SW 1271 (cell line): Measurements from ENCODE around the gene GNG7.
"Not testable (repeated sequence)": the region's sequence is repeated elsewhere in the genome, so short reads cannot be mapped to it uniquely, and the experiment has no call there.

ENCODE experiments used
- DNase-seq, 2 experiments: peaks; one replicate each; lab custom pipeline; 2025; lab: John Stamatoyannopoulos, UW

The GNG7 gene

GRCh38 chr19:2675892-2676291 lies 26.6 kb downstream of the GNG7 start:
- no peak for DNase-seq

GRCh38 chr19:2670217-2670616 lies 32.3 kb downstream of the GNG7 start:
- DNase-seq = no peak

DNA sequence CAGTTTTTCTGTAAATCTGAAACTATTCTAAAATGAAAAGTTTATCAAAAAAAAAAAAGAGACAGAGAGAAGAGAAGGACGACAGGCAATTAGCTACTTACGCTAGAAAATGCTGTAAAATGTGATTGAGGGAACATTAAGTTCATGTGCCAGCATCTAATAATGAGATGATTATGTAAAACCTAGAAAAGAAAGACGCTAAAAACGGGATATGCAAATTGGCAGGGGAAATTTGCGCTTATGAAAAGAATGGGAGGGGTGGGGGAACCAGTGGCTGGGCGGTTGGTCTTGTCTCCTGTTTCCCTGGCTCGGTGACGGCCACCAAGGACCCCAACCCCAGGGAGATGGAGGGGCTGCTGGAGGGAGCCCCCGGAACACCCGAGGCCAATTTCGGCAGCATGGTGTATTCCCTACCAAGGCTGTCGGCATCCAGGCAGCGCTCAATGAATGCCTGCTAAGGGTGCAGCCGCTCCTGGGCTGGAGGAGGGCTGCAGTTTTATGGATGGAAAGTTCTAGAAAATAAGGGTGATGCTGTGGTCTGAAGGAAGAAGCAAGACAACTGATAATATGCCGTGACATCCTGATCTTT lies 34.2 kb downstream of the GNG7 start:
- DNase-seq = no peak

DNA sequence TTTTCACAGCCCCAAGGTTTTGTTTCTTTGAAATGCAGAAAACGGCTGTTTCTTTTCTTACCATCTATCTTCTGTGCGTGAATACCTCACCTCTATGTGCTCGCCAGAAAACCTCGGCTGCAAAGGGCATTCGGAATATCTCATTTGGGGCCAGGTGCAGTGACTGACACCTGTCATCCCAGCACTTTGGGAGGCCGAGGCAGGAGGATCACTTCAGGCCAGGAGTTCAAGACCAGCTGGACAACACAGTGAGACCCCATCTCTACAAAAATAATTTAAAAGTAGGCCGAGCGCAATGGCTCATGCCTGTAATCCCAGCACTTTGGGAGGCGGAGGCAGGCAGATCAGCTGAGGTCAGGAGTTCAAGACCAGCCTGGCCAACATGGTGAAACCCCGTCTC lies 35.1 kb downstream of the GNG7 start:
- not testable (repeated sequence) for DNase-seq

DNA sequence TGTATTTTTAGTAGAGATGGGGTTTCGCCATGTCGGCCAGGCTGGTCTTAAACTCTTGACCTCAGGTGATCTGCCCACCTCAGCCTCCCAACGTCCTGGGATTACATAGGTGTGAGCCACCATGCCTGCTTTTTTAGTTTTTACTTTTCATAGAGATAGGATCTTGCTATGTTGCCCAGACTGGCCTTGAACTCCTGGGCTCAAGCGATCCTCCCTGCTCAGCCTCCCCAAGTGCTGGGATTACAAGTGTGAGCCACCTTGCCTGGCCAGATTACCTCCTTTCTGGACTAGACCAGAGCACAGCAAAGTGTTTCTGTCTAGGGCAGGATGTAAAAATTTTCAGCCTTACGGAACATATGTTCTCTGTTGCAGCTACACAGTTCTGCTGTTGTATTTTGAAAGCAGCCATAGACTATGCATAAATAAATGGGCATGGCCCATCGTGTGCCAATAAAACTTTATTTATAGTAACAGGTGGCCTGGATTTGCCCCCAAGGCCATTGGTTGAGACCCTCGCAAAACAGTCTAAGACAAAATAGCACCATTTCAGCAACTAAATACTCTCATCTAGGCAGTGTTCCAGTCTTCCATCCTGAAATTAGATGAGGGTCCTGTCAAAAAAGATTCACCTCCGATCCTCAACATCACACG lies 36.0 kb downstream of the GNG7 start:
- no peak for DNase-seq

DNA sequence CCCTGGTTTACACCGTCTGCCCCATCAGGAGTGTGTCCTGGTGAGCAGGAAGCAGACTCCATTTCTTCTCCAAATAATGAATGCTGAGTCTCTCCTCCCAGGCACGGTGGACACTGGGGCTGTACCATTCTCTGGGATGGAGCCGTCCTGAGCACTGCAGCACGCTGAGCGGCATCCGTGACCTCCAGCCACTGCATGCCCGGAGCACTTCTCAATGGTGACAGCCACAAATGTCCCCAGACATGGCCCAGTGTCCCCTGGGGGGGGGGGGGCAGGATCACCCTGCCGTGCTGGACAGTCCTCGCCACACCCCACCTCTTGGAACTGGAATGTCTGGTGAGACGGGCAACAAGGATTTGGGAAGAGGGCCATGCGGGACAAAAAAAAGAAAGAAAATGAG lies 37.4 kb downstream of the GNG7 start:
- DNase-seq = no peak

DNA sequence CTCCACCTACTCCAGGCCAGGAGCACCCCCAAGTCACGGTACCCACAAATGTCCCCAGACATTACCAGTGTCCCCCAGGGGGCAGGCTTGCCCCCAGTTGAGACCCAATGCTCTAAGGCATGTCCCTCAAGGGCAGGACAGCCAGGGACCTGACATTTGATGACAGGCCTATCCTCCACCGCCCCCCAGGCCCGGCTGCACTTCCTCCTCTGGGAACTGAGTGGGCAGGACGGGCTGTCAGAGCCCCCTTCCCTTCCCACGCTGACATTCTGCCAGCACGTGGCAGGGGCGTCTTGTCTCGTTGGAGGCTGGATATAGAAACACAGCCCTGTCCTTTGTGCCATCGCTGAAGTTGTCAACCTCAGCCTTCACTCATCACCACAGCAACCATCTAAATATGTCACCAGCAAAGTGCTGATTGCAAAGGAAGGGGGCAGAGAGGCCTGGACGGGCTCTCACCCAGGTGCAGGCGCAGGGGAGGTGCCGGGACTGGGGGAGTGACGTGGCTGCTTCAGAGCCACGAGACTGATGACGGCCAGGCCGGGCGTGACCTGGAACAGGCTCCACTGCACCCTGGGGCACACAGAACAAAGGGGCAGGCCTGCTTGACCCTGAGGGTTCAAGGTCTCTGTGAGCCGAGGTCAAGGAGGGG lies 38.4 kb downstream of the GNG7 start:
- DNase-seq = no peak

- no peak for DNase-seq
Measured at GRCh38 chr19:2661615-2662014, 40.9 kb downstream of the GNG7 start.

- no peak for DNase-seq
Measured at GRCh38 chr19:2659856-2660432, 42.5 kb downstream of the GNG7 start.

DNA sequence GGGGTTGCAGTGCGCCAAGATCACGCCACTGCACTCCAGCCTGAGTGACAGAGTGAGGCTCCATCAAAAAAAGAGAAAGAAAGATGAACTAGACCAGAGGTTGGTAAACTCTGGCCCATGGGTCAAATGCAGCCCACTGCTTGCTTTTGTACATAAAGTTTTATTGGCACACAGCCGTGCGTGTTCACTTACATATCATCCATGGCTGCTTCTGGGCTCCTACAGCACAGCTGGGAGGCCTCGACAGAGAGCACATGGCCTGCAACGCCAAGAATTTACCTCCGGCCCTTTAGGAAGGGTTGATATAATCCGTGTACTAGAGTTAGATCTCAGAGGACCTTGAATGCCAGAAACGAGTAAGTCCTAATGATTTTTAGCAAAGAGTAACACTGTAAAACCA lies 46.0 kb downstream of the GNG7 start:
- DNase-seq = no peak

DNA sequence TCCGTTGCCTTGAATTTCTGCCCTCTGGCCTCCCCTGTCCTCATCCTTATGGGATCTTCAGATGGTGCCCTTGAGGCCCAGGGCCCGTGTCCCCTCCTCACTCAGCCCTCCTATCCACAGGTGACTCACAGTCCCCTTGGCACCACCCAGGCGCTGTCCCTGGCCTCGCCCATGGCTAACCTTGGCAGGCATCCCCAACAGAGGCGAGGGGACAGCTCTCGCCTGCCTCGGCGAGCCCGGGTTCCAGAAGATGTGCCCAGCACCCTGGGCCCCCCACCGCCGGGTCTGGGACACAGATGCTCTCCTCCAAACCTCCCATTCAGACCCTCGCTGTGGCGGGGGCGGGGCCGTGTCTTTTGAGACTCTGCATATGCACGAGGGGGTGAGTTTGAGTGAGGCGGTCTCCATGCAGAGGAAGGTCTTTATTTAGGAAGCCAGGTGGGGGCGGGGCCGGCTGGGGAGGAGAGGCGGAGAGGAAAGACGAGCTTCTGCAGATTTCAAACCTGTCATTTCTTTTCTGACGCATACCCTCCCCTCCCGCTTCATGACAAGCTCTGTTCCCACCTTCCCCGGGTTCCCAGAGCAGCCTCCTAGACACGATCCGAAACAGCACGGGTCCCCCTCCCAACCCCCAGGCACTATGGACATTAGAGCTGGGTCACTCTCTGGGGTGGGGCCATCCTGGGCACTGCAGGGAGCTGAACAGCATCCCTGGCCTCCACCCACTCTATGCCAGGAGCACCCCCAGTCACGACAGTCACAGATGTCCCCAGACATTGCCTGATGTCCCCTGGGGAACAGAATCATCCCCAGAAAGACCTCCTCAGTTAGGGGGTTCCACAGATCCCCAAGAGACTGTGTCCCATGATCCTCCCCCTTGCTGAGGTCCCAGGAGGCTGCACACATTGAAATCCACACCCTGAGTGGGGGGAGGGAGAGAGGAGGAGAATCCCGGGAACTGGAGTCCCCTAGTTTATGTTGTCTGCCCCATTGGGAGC lies 48.5 kb downstream of the GNG7 start:
- no peak for DNase-seq

DNA sequence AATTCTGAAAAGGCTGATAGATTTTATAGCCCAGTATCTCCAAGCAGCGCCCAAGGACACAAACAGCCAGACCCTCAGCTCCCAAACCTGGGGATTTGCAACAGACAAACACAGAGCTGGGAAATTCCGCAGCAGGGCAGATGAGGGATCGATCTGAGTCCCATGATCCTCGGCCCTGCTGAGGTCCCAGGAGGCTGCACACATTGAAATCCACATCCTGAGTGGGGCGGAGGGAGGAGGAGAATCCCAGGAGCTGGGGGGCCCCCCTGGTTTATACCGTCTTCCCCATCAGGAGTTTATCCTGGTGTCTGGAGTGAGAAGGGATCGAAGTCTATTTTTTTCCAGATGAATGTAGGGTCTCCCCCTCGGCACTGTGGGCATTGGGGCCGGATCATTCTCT lies 49.3 kb downstream of the GNG7 start:
- DNase-seq = no peak

- no peak for DNase-seq
Measured at GRCh38 chr19:2652504-2653099, 49.9 kb downstream of the GNG7 start.

DNA sequence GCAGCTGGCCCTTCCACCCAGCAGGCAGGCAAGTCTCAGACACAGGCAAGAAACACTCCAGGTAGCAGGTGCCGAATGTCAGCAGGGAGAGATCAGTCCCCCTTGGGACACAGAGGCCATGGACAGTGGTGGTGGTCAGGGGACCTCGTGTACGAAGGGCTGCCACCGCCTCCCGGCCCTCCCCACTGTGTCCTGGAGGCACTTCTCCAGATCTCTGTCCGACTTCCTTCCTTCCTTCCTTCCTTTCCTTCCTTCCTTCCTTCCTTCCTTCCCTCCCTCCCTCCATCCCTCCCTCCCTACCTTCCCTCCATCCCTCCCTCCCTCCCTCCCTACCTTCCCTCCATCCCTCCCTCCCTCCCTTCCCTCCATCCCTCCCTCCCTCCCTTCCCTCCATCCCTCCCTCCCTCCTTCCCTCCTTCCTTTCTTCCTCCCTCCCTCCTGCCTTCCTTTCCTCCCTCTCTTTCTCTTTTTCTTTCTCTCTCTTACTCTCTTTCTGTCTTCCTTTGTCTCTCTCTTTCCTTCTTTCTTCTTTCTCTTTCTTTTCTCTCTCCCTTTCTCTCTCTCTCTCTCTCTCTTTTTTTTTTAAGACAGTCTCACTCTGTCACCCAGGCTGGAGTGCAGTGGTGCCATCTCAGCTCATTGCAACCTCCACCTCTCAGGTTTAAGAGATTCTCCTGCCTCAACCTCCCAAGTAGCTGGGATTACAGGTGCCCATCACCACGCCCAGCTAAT lies 51.3 kb downstream of the GNG7 start:
- not testable (repeated sequence) for DNase-seq

DNA sequence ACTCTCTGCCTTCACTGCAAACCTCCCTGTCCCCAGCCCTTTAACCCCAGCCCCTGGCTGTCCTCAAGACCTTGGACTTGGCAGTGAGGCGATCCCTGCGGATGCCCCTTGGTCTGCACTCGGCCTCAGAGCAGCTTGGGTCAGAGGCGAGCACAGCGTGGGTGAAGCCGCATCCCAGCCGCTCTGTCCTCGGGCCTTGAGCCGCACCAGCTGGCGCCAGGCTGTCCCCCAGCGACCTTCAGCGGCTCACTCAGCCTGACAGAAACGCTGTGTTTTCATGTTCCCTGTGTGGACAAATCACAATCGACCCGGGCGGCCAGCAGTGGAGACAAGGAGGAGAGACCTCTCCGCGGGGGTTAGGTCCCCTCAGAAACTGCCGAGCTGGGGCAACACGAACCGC lies 52.0 kb downstream of the GNG7 start:
- DNase-seq = no peak

GRCh38 chr19:2648528-2648937 lies 54.0 kb downstream of the GNG7 start:
- peak; percentile 66 to 82 for DNase-seq

DNA sequence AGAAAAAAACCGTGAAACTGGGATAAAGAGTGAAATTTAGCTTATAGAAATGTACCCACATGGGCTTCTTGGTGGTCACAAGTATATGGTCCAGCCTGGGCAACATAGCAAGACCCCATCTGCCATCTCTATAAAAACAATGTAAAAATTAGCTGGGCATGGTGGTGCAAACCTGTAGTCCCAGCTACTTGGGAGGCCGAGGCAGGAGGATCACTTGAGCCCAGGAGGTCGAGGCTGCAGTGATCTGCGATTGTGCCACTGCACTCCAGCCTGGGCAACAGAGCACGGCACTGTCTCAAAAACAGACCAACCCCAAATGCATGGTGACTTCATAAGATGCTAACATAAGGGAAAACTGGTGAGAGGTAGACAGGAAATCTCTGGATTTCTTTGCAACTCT lies 54.4 kb downstream of the GNG7 start:
- no peak for DNase-seq

DNA sequence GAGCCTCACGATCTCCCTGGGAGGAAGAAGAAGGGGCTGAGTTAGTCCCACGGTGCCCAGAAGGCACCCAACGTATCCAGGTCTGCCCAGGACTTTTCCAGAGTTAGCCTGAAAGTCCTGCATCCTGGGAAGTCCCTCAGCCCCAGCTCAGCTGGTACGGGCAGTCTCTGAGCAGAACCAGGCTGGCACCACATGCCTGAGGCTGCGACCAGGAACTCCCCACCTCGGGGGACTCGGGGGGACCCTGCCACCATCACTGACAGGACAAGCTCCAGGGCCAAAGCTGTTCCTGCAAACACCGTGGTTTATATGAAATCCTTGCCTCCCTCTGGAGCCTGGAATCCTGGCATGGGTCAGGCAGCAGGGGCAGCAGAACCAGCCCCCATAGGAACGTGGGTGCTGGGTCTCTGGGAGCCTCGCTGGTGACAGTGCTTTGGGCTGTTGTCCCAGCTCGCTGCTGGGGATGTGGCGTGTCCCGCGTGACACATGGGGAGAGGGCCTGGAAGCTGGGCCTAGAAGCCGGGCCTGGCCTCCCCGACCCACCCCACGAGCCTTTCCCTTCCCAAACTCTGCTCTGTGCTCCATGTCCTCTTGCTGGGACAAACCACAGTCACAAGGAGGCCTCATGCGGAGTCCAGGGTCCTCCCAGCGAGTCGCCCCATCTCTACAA lies 55.5 kb downstream of the GNG7 start:
- DNase-seq = no peak

- DNase-seq = no peak
Measured at GRCh38 chr19:2645826-2646225, 56.7 kb downstream of the GNG7 start.

GRCh38 chr19:2643123-2643737 lies 59.3 kb downstream of the GNG7 start:
- not testable (repeated sequence) for DNase-seq
